ENCODE data around the gene DDIT4. TPM values are rescaled to one million over a fixed set of nuclear protein-coding genes. Genes with fewer than 3 reads are reported as not detected.

DDIT4 gene
- total and polyA plus RNA-seq, 2 of the 4 experiments (the other 2 are of a cell fraction), result 59.6 to 108 TPM

DNA sequence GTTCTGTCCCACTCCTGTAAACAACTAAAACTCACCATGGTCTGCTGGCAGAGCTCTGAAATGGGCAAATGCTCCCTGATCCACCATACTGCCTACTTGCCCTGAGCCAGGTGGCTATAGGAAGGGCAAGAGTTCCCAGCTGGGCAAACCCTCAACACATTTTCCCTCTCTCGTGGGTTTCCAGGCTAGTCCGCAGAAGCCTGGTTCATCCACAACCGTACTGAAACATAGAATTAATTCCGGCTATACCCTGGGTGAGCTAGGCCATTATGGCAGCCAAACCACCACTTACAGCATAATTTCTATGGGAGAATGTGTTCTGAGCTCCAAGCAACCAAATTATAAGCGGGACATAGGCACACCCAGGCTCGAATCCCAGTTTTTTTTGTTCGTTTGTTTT is 20.1 kb upstream of the DDIT4 start:
- ATAC-seq (ENCODE audit: low read depth), result no peak
- Histone ChIP-seq H3K56ac (ENCODE audit: extremely low read depth, insufficient read depth, low read length) (no peak overlapping the region), H3K4me2 (ENCODE audit: low read depth, low read length) (no peak overlapping the region), H3K14ac (replicated peaks; ENCODE audit: low read depth, low read length) (no peak overlapping the region), H3K18ac (ENCODE audit: low read depth, low read length) (no peak overlapping the region; the same call in 1 of the 2 replicates), H4K91ac (ENCODE audit: insufficient read depth, low read depth, low read length) (no peak overlapping the region), H4K5ac (ENCODE audit: low read depth, low read length) (no peak overlapping the region), H3K4me3 (ENCODE audit: insufficient read depth, low read depth, low read length) (no peak overlapping the region), H2AK9ac (replicated peaks; ENCODE audit: low read depth, low read length, poor library complexity) (peak overlapping the region; percentile 7), H2AFZ (replicated peaks; ENCODE audit: low read length, poor library complexity) (peak overlapping the region; percentile 39), H3K27me3 (ENCODE audit: control insufficient read depth, insufficient read depth, low read length) (no peaks in the 10 kb centered on the region), H4K20me1 (ENCODE audit: insufficient read depth, low read length) (no peaks in the 10 kb centered on the region), H3K4me1 (ENCODE audit: control insufficient read depth, insufficient read depth, low read length) (peaks cover 11% of the 10 kb centered on the region), H2BK15ac (ENCODE audit: low read depth, low read length) (no peak overlapping the region; the same call in 2 of the 3 replicates), H3K9ac (ENCODE audit: low read depth, low read length) (no peak overlapping the region), H3K79me1 (ENCODE audit: low read depth in 1 of 2, low read length in 2 of 2) (no peaks in the 10 kb centered on the region), H3K9me3 (ENCODE audit: control insufficient read depth, insufficient read depth, low read length) (no peaks in the 10 kb centered on the region), H3K23ac (ENCODE audit: low read depth, low read length) (no peak overlapping the region), H2BK5ac (ENCODE audit: low read depth, low read length, poor library complexity, severe bottlenecking) (no peak overlapping the region), H3K4ac (ENCODE audit: low read depth, low read length) (no peak overlapping the region), H2AK5ac (ENCODE audit: low read depth, low read length) (no peak overlapping the region), H4K8ac (ENCODE audit: low read depth in 2 of 2, low read length in 2 of 2) (no peak overlapping the region), H3K27ac (ENCODE audit: insufficient read depth, low read length) (no peak overlapping the region), H2BK120ac (ENCODE audit: low read depth, low read length) (no peak overlapping the region), H3K36me3 (ENCODE audit: control insufficient read depth, insufficient read depth, low read length) (no peaks in the 10 kb centered on the region), H2BK20ac (ENCODE audit: low read depth, low read length) (no peak overlapping the region; the same call in 1 of the 2 replicates), H3K9me1 (ENCODE audit: insufficient read depth, low read length) (no peaks in the 10 kb centered on the region; the same call in 1 of the 2 replicates)
- in situ Hi-C loops (cut with MboI; ENCODE audit: low sequenced_read_pairs), result no loop called here
- WGBS, 2 experiments (ENCODE audit: extremely low coverage in 2 of 2, insufficient read length in 1 of 2), result no CpG with 5 or more reads among the region's 7 CpGs
- POLR2A ChIA-PET (ENCODE audit: unreplicated experiment), result interaction anchor here (0.6 kb wide), 1 partner anchor 15 kb away, joined by 8 read pairs; no protein-coding TSS in a partner anchor
- no peak for TF ChIP-seq MAZ (IDR thresholded peaks at IDR 0.05; ENCODE audit: borderline replicate concordance, low read depth, low read length)
- no peak for TF ChIP-seq BHLHE40 (IDR thresholded peaks at IDR 0.05; ENCODE audit: low read depth, low read length)
- no peak for TF ChIP-seq MAFK (IDR thresholded peaks at IDR 0.05; ENCODE audit: low read depth, low read length)
- no peak for TF ChIP-seq SMC3 (IDR thresholded peaks at IDR 0.05; ENCODE audit: low read depth, low read length)
- TF ChIP-seq RAD21 (IDR thresholded peaks at IDR 0.05; ENCODE audit: low read length), result no peak
- TF ChIP-seq, protein P1, sequence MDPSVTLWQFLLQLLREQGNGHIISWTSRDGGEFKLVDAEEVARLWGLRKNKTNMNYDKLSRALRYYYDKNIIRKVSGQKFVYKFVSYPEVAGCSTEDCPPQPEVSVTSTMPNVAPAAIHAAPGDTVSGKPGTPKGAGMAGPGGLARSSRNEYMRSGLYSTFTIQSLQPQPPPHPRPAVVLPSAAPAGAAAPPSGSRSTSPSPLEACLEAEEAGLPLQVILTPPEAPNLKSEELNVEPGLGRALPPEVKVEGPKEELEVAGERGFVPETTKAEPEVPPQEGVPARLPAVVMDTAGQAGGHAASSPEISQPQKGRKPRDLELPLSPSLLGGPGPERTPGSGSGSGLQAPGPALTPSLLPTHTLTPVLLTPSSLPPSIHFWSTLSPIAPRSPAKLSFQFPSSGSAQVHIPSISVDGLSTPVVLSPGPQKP (IDR thresholded peaks at IDR 0.05; ENCODE audit: borderline replicate concordance, low read depth, low read length), result no peak
- no peak for TF ChIP-seq NFE2L2 (IDR thresholded peaks at IDR 0.05; ENCODE audit: low read depth, low read length)
- TF ChIP-seq RCOR1 (IDR thresholded peaks at IDR 0.05; ENCODE audit: insufficient replicate concordance, low read length), result no peak
- no peak for TF ChIP-seq CEBPB (IDR thresholded peaks at IDR 0.05; ENCODE audit: low read depth, low read length)
- TF ChIP-seq CHD1 (IDR thresholded peaks at IDR 0.05; ENCODE audit: low read depth, low read length), result no peak
- TF ChIP-seq MXI1 (IDR thresholded peaks at IDR 0.05; ENCODE audit: borderline replicate concordance, low read depth, low read length), result no peak
- intact Hi-C loops (cut with micrococcal nuclease), result no loop called here
- DNase-seq, result no peak
- dilution Hi-C loops (cut with HindIII; ENCODE audit: low sequenced_read_pairs, unreplicated experiment), result no loop called here
- no TSS peak for BruUV-seq (replicated peaks)
- CTCF ChIA-PET, result no interaction called here
